ENCODE measurements around the gene PICK1. TPM values are rescaled to one million over a fixed set of nuclear protein-coding genes. Genes with fewer than 3 reads are reported as not detected.
A peak's percentile ranks its signal among the peaks of the same experiment; 100 is the strongest.

PICK1 gene
- total RNA-seq, result 10 to 100 TPM; 12.5 to 15.9 TPM

DNA sequence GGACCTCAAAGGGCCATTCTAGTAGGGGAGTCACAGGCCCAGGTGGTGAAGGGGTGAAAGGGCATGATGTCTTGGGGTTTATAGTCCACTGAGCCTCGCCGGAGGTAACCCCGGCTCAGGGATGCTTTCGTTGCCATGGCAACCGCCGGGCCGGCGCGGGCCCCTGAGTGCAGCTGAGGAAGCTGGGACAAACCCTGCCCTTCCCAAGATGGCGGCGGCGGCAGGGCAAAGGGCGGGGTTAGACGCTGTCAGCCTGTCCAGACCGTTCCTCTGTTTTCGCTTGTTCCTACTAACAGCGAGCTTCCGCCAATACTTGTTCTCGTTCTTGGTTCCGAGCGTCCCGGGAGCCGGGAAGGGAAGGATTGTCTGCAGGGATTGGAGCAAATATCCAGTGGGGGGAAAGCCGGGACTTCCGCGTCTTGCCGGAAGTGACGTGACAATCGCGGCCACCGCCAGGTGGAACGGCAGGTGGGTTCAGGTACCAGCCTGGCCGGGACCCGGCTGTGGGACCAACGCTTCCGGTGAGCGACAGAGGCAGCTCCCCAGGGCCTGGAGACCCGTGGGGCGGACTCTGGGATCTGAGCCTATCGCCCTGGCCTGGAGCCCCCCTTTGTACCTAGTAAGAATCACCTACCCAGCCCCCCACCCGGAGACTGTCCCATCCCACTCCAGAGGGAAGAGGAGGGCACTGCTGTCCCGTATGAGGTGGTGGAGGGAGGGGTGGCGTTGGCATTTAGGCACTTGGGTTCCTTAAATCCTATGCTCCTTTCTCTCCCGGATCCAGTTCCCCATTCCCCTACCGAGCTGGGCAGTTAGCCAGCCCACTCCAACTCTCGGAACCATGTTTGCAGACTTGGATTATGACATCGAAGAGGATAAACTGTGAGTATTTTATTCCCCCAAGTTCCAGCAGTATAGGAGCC lies at the start of gene PICK1:
PICK1 (plus strand) TSS at position 436 of the 923 bp plus-strand sequence; CDS start at position 842, 406 bp downstream.
- CTCF ChIA-PET, result interaction anchor here (1.0 to 1.2 kb wide), 3 partner anchors 45 to 173 kb away, joined by 3 to 4 read pairs (median 3); no protein-coding TSS in a partner anchor
- peak within 1 kb of the TSS; percentile 86 for H3K4me3 Mint-ChIP-seq
- DNase-seq, result peak; percentile 90
- peak; percentile 88 for ATAC-seq
- no peaks in the 10 kb centered on the region for H3K9me3 Mint-ChIP-seq (ENCODE audit: low read depth)
- H3K27ac Mint-ChIP-seq, result peak within 1 kb of the TSS; percentile 98
- H3K4me1 Mint-ChIP-seq, result peaks cover 14% of the 10 kb centered on the region
- H3K27me3 Mint-ChIP-seq, result peaks cover 2% of the 10 kb centered on the region
- H3K36me3 Mint-ChIP-seq, result peaks cover 2% of the 10 kb centered on the region

DNA sequence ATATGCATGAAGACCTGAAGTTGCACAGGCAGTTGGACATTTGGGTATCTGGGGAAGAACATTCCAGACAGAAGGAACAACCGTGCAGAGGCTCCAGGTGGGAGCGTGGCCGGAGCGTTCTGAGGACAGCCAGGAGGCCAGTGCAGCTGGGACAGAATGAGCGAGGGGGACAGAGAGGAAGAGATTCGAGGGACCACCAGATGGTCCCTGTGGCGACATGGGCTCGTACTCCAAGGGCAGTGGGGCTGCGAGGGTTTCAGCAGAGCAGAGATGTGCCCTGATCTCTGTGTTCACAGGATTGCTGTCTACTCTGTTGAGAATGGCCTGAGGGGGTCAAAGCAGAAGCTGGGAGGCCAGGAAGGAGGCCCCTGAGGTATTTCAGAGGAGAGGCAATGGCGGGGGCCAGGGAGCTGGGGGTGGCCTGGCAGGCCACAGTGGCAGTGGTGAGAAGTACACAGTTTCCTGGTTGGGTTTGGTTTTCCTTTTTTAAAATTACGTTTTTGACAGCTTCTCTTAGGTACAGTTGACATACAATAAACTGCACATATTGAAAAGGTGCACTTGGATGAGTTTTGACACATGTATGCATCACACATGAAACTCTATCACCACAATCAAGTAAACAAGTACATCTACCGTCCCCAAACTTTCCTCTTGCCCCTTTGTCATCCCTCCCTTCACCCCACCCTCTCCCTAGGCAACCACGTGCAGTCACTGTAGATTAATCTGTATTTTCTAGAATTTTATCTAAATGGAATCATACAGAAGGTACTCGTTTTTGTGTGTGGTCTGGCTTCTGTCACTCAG lies 48.0 kb upstream of the PICK1 start:
- Mint-ChIP-seq H3K4me1 (peaks cover 16% of the 10 kb centered on the region), H3K27me3 (no peaks in the 10 kb centered on the region), H3K9me3 (ENCODE audit: low read depth) (no peaks in the 10 kb centered on the region), H3K27ac (no peak overlapping the region), H3K36me3 (no peaks in the 10 kb centered on the region), H3K4me3 (no peak overlapping the region)
- ATAC-seq (peak; percentile 66), DNase-seq (no peak)
- CTCF ChIA-PET, result no interaction called here

DNA sequence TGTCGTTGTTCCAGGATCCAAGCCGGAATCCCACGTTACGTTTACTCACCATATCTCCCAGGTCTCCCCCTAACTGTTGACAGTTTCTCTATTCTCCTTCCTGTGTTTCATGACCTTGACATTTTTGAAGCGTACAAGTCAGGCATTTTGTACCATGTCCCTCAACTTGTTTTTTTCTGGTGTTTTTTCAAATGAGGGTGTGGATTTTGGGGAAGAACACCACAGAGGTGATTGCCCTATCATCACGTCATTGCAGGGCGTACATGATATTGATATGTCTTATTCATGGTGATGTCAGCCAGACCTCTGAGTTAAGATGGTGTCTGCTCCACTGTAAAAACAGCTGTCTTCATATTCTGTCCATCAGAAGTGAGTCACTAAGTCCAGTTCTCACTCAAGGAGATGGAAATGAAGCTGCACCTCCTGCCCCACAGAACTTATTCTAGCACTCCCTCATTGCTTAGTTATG lies 44.6 kb upstream of the PICK1 start:
- Mint-ChIP-seq H3K9me3 (ENCODE audit: low read depth) (no peaks in the 10 kb centered on the region), H3K4me1 (peaks cover 13% of the 10 kb centered on the region), H3K27ac (no peak overlapping the region), H3K36me3 (no peaks in the 10 kb centered on the region), H3K27me3 (no peaks in the 10 kb centered on the region), H3K4me3 (no peak overlapping the region)
- no peak for ATAC-seq
- no peak for DNase-seq
- CTCF ChIA-PET, result interaction anchor here (1.7 kb wide), 1 partner anchor 40 kb away, joined by 4 read pairs; no protein-coding TSS in a partner anchor

DNA sequence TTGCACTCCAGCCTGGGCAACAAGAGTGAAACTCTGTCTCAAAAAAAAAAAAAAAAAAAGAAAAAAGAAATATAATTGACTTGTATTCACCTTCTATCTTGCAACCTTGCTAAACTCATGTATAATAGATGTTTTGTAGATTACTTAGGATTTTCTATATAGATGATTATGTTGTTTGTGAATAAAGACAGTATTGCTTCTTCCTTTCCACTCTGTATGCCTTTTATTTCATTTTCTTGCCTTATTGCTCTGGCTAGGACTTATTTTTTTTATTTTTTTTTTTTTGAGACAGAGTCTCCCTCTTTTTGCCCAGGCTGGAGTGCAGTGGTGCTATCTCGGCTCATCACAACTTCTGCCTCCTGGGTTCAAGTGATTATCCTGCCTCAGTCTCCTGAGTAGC lies 43.1 kb upstream of the PICK1 start:
- H3K27me3 Mint-ChIP-seq, result no peaks in the 10 kb centered on the region
- H3K36me3 Mint-ChIP-seq, result no peaks in the 10 kb centered on the region
- H3K27ac Mint-ChIP-seq, result no peak overlapping the region
- H3K4me3 Mint-ChIP-seq, result no peak overlapping the region
- H3K4me1 Mint-ChIP-seq, result peaks cover 9% of the 10 kb centered on the region
- no peak for ATAC-seq
- no peak for DNase-seq
- no peaks in the 10 kb centered on the region for H3K9me3 Mint-ChIP-seq (ENCODE audit: low read depth)
- CTCF ChIA-PET, result no interaction called here

DNA sequence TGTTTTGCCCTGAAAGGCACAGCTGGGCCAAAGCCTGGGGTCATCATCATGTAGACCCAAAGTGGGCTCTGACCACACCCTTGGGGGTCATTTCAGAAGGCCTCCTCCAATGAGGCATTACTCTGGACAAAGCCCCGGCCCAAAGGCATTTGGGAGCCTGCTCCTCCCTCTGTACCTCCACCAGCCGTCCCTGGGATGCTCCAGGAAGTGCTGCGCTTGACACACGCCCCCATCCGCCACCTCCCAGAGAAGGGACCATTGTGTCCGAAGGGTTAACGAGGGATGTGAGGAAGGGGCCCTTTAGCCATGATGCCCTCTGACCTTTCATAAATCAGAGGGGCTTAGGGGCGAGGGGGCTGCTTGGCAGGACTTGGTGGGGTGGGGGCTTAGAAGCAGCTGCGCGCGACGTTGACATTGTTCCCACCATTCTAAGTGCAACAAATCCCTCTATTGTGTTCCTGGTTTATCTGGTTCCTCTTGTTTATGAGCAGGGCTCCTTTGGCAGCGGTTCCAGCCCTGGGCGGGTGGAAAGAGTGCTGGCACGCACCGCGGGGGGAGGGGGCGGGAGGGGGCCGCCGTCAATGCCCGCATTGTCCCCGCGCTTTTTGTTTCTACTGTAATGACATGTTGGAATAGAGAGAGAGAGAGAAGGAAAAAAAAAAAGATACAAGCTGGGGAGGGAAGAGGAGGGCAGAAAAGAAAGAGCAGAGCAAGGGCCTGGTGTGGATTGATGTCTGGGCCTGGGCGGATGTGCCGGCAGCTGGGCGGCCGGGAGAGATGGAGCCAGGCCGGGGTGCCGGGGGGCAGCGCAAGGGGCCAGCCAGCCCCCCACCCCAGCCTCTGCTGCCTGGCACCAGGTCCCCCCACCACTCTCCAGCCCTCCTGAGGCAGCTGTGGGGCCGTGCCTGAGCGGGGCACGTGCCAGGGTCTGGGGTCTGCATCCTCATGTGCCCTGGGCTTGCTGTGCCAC lies 40.7 kb upstream of the PICK1 start:
- DNase-seq (no peak), ATAC-seq (no peak)
- Mint-ChIP-seq H3K9me3 (ENCODE audit: low read depth) (no peaks in the 10 kb centered on the region), H3K36me3 (no peaks in the 10 kb centered on the region), H3K27ac (no peak overlapping the region), H3K4me3 (no peak overlapping the region), H3K27me3 (no peaks in the 10 kb centered on the region), H3K4me1 (no peaks in the 10 kb centered on the region)
- CTCF ChIA-PET, result no interaction called here

DNA sequence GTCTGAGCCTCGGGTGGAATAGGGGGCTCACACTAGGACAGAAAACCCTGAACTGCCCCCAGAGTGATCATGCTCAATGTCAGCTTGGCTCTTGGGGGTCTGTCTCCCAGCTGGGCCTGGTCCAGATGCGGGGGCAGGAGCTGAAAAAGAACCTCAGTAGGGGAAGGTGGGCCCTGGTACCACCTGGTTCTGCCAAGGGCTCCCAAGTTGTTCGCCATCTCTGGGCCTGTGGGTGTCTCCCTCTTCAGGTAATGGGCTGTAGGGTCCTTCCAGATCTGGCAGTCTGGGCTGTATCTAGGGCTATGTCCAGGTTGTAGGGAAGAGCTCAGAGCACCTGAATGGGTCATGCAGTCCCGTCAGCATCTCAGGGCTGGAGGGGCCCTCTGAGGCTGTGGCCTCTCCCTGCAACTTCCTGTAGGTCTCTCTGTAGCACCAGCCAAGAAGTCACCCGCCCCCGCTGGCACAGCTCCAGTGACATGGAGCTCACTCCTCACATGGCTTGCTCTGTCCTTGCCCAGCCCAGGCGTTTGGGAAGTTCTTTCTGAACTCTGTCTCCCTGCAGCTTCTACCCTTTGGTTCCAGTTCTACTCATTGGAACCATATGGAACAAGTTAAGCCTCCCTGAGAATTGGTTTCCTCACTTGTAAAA lies 39.8 kb upstream of the PICK1 start:
- no peak for ATAC-seq

DNA sequence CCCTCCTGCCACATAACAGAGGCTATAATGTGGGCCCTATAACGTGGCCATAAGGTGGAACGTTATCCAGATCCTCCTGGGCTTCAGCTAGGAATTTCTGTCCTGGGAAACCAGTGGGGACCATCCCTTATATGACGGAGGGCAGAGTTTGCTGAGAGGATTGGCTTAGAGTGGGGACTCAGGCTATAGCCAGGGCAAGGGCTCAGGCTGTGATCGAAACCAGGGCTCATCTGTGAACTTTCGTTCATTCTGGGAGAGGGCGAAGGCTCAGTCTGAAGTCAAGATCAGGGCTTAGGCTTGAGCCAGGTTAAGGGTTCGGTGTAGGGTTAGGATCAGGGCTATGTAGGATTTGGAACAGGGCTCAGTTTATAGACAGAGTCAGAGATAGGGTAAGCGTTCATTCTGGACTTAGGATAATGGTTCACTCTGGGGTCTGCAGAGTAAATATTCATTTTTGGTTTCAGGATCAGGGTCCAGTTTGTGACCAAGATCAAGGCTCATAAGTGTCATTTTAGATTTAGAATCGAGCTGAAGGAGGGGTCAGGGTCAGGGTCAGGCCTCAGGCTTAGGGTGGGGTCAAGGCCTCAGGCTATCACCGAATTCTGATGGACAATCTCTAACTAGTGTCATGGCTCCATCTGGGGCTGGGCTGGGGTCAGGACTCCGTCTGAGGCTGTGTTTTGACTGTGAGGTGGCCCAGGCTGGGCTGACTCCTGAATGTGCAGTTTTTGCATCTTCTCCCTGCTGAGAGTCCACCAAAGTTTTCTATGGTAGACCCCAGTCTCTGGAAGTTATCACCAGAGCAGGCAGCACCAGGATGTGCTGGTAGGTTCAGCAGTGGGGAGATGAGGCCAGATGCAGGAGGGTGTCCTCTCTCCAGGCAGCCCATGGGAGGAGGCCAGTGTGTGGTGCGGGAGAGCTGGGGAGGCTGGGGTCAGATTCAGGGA lies 39.0 kb upstream of the PICK1 start:
- Mint-ChIP-seq H3K27ac (no peak overlapping the region), H3K4me1 (no peaks in the 10 kb centered on the region), H3K36me3 (no peaks in the 10 kb centered on the region), H3K9me3 (ENCODE audit: low read depth) (no peaks in the 10 kb centered on the region), H3K4me3 (no peak overlapping the region), H3K27me3 (no peaks in the 10 kb centered on the region)
- ATAC-seq (no peak), DNase-seq (no peak)
- CTCF ChIA-PET, result no interaction called here

More for the DNA sequence above, 39.8 kb upstream of the PICK1 start:
- H3K27ac Mint-ChIP-seq, result no peak overlapping the region
- no peaks in the 10 kb centered on the region for H3K9me3 Mint-ChIP-seq (ENCODE audit: low read depth)
- no peak overlapping the region for H3K4me3 Mint-ChIP-seq
- CTCF ChIA-PET, result no interaction called here
- no peaks in the 10 kb centered on the region for H3K4me1 Mint-ChIP-seq
- H3K27me3 Mint-ChIP-seq, result no peaks in the 10 kb centered on the region
- no peak for DNase-seq
- H3K36me3 Mint-ChIP-seq, result no peaks in the 10 kb centered on the region

DNA sequence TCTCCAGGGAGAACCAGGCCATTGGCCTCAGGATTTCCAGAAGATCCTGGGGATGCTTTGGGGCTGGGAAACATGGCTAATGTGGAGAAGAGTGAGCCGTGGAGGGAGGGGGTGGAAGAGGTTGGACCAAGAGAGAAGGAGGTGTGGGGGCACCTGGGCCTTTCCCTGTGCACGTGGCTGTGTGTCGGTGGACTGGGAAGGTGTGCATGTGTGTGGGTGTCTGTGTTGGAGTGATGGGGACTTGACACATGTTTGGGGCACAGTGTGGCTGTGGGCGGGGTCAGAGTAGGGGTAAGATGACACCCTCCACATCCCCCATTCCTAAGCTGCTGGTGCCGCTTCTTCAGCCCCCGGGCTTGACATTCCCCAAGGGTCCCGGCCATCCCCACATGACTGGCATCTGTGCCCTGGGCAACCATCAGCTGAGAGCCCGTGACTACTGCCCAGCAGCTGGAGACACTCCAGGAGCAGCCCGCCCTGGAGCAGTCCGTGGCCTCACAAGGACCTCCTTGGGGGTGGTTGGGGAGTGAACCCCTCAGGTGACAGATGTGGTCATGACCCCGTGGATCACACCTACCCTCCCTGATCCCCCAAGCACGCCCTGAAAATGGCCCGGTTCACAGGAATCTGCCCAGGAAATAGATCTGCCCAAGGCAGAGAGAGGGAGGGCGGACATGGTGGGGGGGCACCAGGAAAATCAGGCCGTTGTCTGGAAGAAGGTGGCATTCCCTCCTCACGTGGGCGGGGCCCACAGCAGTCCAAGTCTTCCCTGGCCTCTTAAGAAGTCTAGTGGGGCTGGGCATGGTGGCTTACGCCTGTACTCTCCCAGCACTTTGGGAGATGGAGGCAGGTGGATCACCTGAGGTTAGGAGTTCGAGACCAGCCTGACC lies 38.0 kb upstream of the PICK1 start:
- CTCF ChIA-PET, result no interaction called here
- no peak for ATAC-seq
- no peak overlapping the region for H3K27ac Mint-ChIP-seq

DNA sequence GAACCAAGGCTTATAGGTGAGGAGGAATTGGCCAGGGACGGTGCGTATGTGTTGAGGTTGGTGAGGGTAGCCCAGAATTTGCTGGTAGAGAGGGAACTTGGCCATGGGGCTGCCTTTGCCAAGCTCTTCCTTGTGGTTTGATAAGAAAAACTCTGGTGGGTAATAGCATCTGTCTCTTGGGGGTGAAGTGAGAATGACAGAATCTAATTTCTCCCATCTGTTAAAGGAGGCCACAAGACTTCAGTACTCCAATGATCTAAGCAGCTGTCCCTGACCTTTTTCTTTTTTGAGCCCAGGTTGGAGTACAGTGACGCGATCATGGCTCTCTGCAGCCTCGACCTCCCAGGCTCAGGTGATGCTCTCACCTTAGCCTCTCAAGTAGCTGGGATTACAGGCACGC lies 36.0 kb upstream of the PICK1 start:
- Mint-ChIP-seq H3K36me3 (no peaks in the 10 kb centered on the region), H3K4me3 (no peak overlapping the region), H3K9me3 (ENCODE audit: low read depth) (no peaks in the 10 kb centered on the region), H3K4me1 (no peaks in the 10 kb centered on the region), H3K27ac (no peak overlapping the region), H3K27me3 (no peaks in the 10 kb centered on the region)
- CTCF ChIA-PET, result interaction anchor here (1.2 kb wide), 1 partner anchor 10 kb away, joined by 3 read pairs; no protein-coding TSS in a partner anchor
- DNase-seq (no peak), ATAC-seq (no peak)

More for the DNA sequence above, 38.0 kb upstream of the PICK1 start:
- no peaks in the 10 kb centered on the region for H3K27me3 Mint-ChIP-seq
- no peaks in the 10 kb centered on the region for H3K4me1 Mint-ChIP-seq
- H3K36me3 Mint-ChIP-seq, result no peaks in the 10 kb centered on the region
- DNase-seq, result no peak
- H3K4me3 Mint-ChIP-seq, result no peak overlapping the region
- H3K9me3 Mint-ChIP-seq (ENCODE audit: low read depth), result no peaks in the 10 kb centered on the region

DNA sequence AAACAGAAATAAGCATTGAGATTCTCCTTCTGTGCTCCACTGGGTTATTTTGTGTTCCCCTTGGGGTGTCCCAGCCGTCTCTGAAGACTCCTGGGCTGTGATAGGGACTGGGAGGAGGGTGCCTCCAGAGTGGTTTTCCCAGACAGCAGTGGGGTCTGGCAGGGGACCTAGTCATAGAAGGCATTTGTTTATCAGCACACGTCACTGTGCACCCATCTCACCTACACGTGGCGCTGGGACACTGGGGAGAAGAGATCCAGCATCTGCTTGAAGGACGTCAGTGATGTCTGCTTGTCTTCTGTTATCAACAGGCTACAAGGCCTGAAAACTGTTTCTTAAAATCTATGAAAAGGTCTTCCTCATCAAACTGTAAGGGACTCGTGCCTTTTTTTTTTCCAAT lies 34.2 kb upstream of the PICK1 start:
- H3K36me3 Mint-ChIP-seq, result no peaks in the 10 kb centered on the region
- DNase-seq (no peak), ATAC-seq (no peak)
- CTCF ChIA-PET, result no interaction called here
- no peaks in the 10 kb centered on the region for H3K4me1 Mint-ChIP-seq
- H3K4me3 Mint-ChIP-seq, result no peak overlapping the region
- no peak overlapping the region for H3K27ac Mint-ChIP-seq
- H3K27me3 Mint-ChIP-seq, result no peaks in the 10 kb centered on the region
- H3K9me3 Mint-ChIP-seq (ENCODE audit: low read depth), result no peaks in the 10 kb centered on the region

DNA sequence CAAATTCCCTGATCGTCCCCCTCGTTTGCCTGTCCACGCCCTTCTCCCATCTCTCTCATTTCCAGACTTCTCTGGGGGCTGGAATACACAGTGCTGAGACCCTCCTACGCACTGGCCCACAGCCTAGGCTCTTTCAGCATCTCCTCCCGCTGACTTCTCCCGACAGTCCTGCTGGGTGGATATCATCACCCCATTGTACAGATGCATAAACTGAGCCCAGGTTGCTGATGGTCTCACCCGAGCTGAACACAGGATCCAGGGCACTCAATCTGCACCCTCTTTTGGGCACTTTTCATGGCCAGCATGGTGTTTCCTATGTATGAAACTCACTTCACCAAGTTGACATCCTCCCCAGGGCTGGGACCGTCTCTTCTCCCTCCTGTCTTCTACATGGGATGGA lies 31.7 kb upstream of the PICK1 start:
- Mint-ChIP-seq H3K4me1 (no peaks in the 10 kb centered on the region), H3K4me3 (no peak overlapping the region), H3K27me3 (no peaks in the 10 kb centered on the region), H3K9me3 (ENCODE audit: low read depth) (no peaks in the 10 kb centered on the region), H3K36me3 (no peaks in the 10 kb centered on the region), H3K27ac (no peak overlapping the region)
- CTCF ChIA-PET, result no interaction called here
- ATAC-seq, result no peak
- DNase-seq, result no peak
